HAP-1 (cell line): ENCODE results near the gene MBNL3.

Source experiments
- DNase-seq, 2 experiments: peaks; one replicate each; pipeline ENCODE4 v3.0.0-alpha.2; 2016 to 2020; ENCODE audit warnings: low spot score in 2 of 2
- H3K27me3 ChIP-seq: fragments of 250-450 bp; sonication (Bioruptor Pico); 2 replicates; pipeline ENCODE4 v1.5.1; 2020; ENCODE audit warnings: low read depth, mild to moderate bottlenecking, moderate library complexity
- H3K36me3 ChIP-seq: fragments of 250-450 bp; sonication (Bioruptor Pico); replicated peaks from 2 replicates; pipeline ENCODE4 v1.5.1; 2020; ENCODE audit warnings: mild to moderate bottlenecking
- H3K4me1 ChIP-seq: fragments of 250-450 bp; sonication (Bioruptor Pico); 2 replicates; pipeline ENCODE4 v1.5.1; 2020; ENCODE audit warnings: mild to moderate bottlenecking
- H3K4me3 ChIP-seq: fragments of 250-450 bp; sonication (Bioruptor Pico); 2 replicates; pipeline ENCODE4 v1.5.1; 2020; ENCODE audit warnings: mild to moderate bottlenecking, moderate library complexity
- H3K9me3 ChIP-seq: fragments of 250-450 bp; sonication (Bioruptor Pico); 2 replicates; pipeline ENCODE4 v1.5.1; 2020; ENCODE audit warnings: mild to moderate bottlenecking, moderate library complexity
- in situ Hi-C: fragments of 300-500 bp; cut with MboI; formaldehyde crosslinking; loops from 3 replicates; pipeline ENCODE4 v1.14.3; 2020; ENCODE audit warnings: low sequenced_read_pairs, inconsistent platforms, mixed read lengths

MBNL3 gene

GRCh38 chrX:132425744-132426318 is 63.0 kb downstream of the MBNL3 start:
- Histone ChIP-seq H3K9me3 (no peaks in the 10 kb centered on the region), H3K27me3 (no peaks in the 10 kb centered on the region), H3K4me1 (0 out of 2 replicates have a peak, but pooled peaks cover 3% of the 10 kb centered on the region), H3K36me3 (no peaks in the 10 kb centered on the region; the same call in 1 of the 2 replicates), H3K4me3 (no peak overlapping the region)
- in situ Hi-C loops = no loop called here
- DNase-seq = no peak

- DNase-seq = no peak
- H3K36me3 ChIP-seq = no peaks in the 10 kb centered on the region; the same call in 1 of the 2 replicates
- H3K4me3 ChIP-seq = no peak overlapping the region
- H3K4me1 ChIP-seq = 0 out of 2 replicates have a peak, but pooled peaks cover 3% of the 10 kb centered on the region
- in situ Hi-C loops = no loop called here
- H3K27me3 ChIP-seq = no peaks in the 10 kb centered on the region
- H3K9me3 ChIP-seq = no peaks in the 10 kb centered on the region
These were observed 65.5 kb downstream of the MBNL3 start for GRCh38 chrX:132423323-132423722.

GRCh38 chrX:132415012-132415411 is 73.8 kb downstream of the MBNL3 start:
- Histone ChIP-seq H3K4me1 (peaks cover 26% of the 10 kb centered on the region), H3K4me3 (no peak overlapping the region), H3K9me3 (no peaks in the 10 kb centered on the region), H3K27me3 (no peaks in the 10 kb centered on the region), H3K36me3 (no peaks in the 10 kb centered on the region)
- DNase-seq = no peak
- in situ Hi-C loops = no loop called here

- Histone ChIP-seq H3K9me3 (no peaks in the 10 kb centered on the region), H3K4me3 (no peak overlapping the region), H3K36me3 (no peaks in the 10 kb centered on the region), H3K27me3 (no peaks in the 10 kb centered on the region), H3K4me1 (peaks cover 32% of the 10 kb centered on the region)
- in situ Hi-C loops = no loop called here
- no peak for DNase-seq
These were observed 74.4 kb downstream of the MBNL3 start for GRCh38 chrX:132414404-132414803.

GRCh38 chrX:132413459-132413858 is 75.4 kb downstream of the MBNL3 start:
- H3K27me3 ChIP-seq = no peaks in the 10 kb centered on the region
- H3K36me3 ChIP-seq = no peaks in the 10 kb centered on the region
- H3K9me3 ChIP-seq = no peaks in the 10 kb centered on the region
- no peak for DNase-seq
- in situ Hi-C loops = no loop called here
- H3K4me3 ChIP-seq = no peak overlapping the region
- H3K4me1 ChIP-seq = peaks cover 42% of the 10 kb centered on the region

GRCh38 chrX:132412208-132412607 is 76.6 kb downstream of the MBNL3 start:
- DNase-seq = peak; percentile 68 to 70
- Histone ChIP-seq H3K4me3 (no peak overlapping the region), H3K27me3 (no peaks in the 10 kb centered on the region), H3K36me3 (no peaks in the 10 kb centered on the region), H3K4me1 (peaks cover 52% of the 10 kb centered on the region), H3K9me3 (no peaks in the 10 kb centered on the region)
- in situ Hi-C loops = no loop called here

GRCh38 chrX:132411310-132411977 is 77.4 kb downstream of the MBNL3 start:
- Histone ChIP-seq H3K4me3 (no peak overlapping the region), H3K4me1 (peaks cover 54% of the 10 kb centered on the region), H3K9me3 (no peaks in the 10 kb centered on the region), H3K36me3 (no peaks in the 10 kb centered on the region), H3K27me3 (no peaks in the 10 kb centered on the region)
- in situ Hi-C loops = no loop called here
- no peak for DNase-seq

- no peaks in the 10 kb centered on the region for H3K9me3 ChIP-seq
- peak; percentile 30 to 85 for DNase-seq
- no peaks in the 10 kb centered on the region for H3K27me3 ChIP-seq
- no peak overlapping the region for H3K4me3 ChIP-seq
- in situ Hi-C loops = no loop called here
- H3K36me3 ChIP-seq = no peaks in the 10 kb centered on the region
- H3K4me1 ChIP-seq = peaks cover 54% of the 10 kb centered on the region
These were observed 78.9 kb downstream of the MBNL3 start for GRCh38 chrX:132409780-132410556.

- peak; percentile 34 to 68 for DNase-seq
These were observed 81.1 kb downstream of the MBNL3 start for GRCh38 chrX:132407691-132408090.

GRCh38 chrX:132406106-132406505 is 82.7 kb downstream of the MBNL3 start:
- Histone ChIP-seq H3K4me1 (peaks cover 36% of the 10 kb centered on the region), H3K27me3 (no peaks in the 10 kb centered on the region)
- in situ Hi-C loops = no loop called here

More at GRCh38 chrX:132407691-132408090, 81.1 kb downstream of the MBNL3 start:
- Histone ChIP-seq H3K4me3 (no peak overlapping the region), H3K27me3 (no peaks in the 10 kb centered on the region), H3K36me3 (no peaks in the 10 kb centered on the region), H3K4me1 (peaks cover 51% of the 10 kb centered on the region), H3K9me3 (no peaks in the 10 kb centered on the region)
- in situ Hi-C loops = no loop called here

GRCh38 chrX:132404266-132404665 is 84.6 kb downstream of the MBNL3 start:
- Histone ChIP-seq H3K36me3 (no peaks in the 10 kb centered on the region), H3K27me3 (no peaks in the 10 kb centered on the region), H3K9me3 (no peaks in the 10 kb centered on the region), H3K4me1 (peaks cover 21% of the 10 kb centered on the region), H3K4me3 (no peak overlapping the region)
- in situ Hi-C loops = no loop called here
- no peak for DNase-seq

More at GRCh38 chrX:132406106-132406505, 82.7 kb downstream of the MBNL3 start:
- Histone ChIP-seq H3K9me3 (no peaks in the 10 kb centered on the region), H3K4me3 (no peak overlapping the region), H3K36me3 (no peaks in the 10 kb centered on the region)
- no peak for DNase-seq

GRCh38 chrX:132401935-132402334 is 86.9 kb downstream of the MBNL3 start:
- no peaks in the 10 kb centered on the region for H3K36me3 ChIP-seq
- H3K9me3 ChIP-seq = no peaks in the 10 kb centered on the region
- no peak overlapping the region for H3K4me3 ChIP-seq
- H3K4me1 ChIP-seq = no peaks in the 10 kb centered on the region
- DNase-seq = no peak
- H3K27me3 ChIP-seq = no peaks in the 10 kb centered on the region
- in situ Hi-C loops = no loop called here

- Histone ChIP-seq H3K4me3 (no peak overlapping the region), H3K27me3 (no peaks in the 10 kb centered on the region), H3K9me3 (no peaks in the 10 kb centered on the region), H3K36me3 (no peaks in the 10 kb centered on the region), H3K4me1 (no peaks in the 10 kb centered on the region)
- DNase-seq = no peak
- in situ Hi-C loops = no loop called here
These were observed 88.1 kb downstream of the MBNL3 start for GRCh38 chrX:132400706-132401105.

- no peaks in the 10 kb centered on the region for H3K36me3 ChIP-seq
- no peaks in the 10 kb centered on the region for H3K27me3 ChIP-seq
- H3K4me3 ChIP-seq = no peak overlapping the region
- no peak for DNase-seq
- in situ Hi-C loops = no loop called here
- no peaks in the 10 kb centered on the region for H3K9me3 ChIP-seq
- peaks cover 13% of the 10 kb centered on the region for H3K4me1 ChIP-seq
These were observed 93.2 kb downstream of the MBNL3 start for GRCh38 chrX:132395645-132396044.
